Measurements from ENCODE around the gene PCNT.

PCNT gene, protein sequence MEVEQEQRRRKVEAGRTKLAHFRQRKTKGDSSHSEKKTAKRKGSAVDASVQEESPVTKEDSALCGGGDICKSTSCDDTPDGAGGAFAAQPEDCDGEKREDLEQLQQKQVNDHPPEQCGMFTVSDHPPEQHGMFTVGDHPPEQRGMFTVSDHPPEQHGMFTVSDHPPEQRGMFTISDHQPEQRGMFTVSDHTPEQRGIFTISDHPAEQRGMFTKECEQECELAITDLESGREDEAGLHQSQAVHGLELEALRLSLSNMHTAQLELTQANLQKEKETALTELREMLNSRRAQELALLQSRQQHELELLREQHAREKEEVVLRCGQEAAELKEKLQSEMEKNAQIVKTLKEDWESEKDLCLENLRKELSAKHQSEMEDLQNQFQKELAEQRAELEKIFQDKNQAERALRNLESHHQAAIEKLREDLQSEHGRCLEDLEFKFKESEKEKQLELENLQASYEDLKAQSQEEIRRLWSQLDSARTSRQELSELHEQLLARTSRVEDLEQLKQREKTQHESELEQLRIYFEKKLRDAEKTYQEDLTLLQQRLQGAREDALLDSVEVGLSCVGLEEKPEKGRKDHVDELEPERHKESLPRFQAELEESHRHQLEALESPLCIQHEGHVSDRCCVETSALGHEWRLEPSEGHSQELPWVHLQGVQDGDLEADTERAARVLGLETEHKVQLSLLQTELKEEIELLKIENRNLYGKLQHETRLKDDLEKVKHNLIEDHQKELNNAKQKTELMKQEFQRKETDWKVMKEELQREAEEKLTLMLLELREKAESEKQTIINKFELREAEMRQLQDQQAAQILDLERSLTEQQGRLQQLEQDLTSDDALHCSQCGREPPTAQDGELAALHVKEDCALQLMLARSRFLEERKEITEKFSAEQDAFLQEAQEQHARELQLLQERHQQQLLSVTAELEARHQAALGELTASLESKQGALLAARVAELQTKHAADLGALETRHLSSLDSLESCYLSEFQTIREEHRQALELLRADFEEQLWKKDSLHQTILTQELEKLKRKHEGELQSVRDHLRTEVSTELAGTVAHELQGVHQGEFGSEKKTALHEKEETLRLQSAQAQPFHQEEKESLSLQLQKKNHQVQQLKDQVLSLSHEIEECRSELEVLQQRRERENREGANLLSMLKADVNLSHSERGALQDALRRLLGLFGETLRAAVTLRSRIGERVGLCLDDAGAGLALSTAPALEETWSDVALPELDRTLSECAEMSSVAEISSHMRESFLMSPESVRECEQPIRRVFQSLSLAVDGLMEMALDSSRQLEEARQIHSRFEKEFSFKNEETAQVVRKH (N-terminal part only)

DNA sequence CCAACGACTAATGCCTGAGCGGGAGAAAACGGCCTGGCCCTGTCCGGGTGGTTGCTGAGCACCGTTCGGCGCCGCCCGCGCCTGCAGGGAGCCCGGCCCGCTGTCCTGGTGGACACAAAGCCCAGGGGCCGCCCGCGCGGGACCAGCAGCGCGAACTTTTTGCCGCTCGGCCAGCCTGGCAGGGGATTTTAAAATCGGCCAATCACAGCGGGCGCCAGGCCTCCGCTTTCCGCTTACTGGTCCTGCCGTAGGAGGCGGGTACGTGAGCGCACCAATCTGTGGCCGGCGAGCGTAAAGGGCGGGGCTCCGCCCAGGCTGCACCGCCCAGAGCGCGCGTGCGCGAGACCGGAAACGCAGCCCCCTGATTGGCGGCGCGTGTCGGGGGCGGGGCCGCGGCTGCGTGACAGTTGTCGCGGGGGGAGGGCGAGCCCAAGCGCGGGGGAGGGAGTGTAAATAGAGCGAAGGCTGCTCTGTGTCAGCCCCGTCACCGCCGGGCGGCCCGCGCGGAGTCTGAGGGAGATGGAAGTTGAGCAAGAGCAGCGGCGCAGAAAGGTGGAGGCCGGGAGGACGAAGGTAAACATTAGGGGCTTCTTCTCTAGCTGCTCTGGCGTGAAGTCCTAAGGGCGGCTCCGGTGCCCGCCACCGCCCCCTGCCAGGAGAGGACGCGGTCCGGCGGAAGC lies at the start of gene PCNT, which contains the start of gene C21orf58:
Gene PCNT (plus strand): TSS at position 447 of the 680 bp plus-strand sequence. CDS start 73 bp downstream, at position 520.
Gene C21orf58 (minus strand): TSS at position 161 of the 680 bp plus-strand sequence. CDS start 1,132 bp downstream, outside the sequence.
- peak; percentile 98 for DNase-seq (ENCODE audit: low read depth)

DNA sequence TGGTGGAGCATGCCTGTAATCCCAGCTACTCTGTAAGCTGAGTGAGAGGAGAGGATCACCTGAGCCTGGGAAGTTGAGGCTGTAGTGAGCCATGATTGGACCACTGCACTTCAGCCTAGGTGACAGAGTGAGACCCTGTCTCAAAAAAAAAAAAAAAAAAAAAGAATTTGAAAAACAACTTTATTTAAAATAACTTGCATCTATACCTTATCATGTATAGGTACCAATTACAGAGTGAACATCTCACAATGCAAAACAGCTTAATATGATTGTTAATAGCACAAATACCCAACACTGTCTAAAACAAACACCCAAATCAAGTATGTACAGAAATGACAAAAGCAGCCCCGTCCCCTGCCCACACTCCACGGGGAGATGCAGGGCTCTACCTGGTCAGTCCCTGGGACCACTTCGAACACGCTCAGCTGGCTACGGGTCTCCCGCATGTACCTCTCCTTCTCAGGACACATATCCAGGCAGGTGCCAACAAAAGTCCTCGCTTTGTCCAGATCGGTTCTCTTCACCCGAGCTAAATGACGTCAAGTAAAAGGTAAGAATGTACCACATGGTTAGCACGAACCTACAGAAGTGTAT lies 49.1 kb upstream of the PCNT start:
- no peak for DNase-seq (ENCODE audit: low read depth)

DNA sequence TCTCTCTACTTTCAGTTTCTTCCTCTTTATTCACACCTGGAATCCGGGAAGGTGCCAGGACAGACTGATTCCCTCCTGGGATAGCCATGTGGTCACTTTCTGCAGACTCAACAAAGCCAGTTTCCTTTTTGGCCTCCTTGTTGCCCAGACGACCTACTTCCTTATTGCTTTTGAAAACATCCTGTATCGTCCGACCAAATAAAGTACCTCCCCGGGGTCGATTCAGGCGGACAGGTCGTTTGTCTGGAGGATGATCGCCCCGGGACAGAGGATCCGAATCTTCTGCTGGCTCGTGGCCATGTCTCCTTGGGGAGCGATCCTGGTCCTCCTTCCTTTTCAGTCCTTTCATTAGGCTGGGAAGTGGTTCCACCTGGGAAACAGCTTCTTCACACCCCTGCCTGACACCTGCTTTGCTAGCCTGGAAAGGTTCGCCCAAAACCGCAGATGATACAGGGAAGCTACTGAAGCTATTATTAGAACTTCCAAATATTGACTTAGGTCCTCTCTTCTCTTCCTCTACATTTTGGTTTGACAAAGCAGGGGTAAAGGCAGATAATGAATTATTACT lies 39.8 kb upstream of the PCNT start:
- DNase-seq (ENCODE audit: low read depth) = no peak

DNA sequence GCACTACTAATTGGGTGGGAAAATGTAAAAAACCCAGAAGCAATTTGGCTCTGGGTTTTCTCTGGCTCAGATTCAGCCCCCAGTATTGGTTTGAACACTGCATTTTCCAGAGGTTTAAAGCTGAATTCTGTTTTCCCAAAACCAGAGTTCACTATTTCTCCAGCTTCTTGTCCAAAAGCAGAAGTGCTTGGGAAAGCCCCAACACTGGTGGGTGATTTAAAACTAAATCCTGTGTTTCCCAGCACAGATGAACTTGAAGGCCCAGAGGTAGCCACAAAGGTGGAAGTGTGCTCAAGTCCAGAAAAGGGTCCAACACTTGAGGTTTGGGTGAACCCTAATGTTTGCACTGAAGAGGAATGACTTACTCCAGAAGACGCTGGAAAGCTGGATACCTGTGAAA lies 39.2 kb upstream of the PCNT start:
- no peak for DNase-seq (ENCODE audit: low read depth)

DNA sequence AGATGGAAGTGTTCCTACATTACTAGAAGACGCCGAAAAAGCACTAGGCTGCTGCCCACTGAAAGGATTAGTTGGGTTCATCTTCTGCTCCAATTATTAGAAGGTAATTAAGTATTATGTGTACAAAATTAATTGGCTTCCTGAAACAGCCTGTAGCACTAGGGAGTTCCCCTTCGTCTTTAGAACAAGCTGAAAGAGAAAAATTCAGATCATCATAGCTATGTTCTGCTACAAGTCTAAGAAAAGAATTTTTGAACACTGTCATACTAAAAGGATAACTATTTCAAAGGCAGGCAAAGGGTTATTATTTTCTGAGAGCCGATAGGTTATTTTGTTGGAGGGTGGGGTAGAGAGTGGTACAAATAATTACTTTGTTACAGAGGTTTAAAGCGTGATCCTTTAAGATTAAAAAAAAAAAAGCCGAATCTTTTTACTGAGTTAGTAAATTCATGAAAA lies 38.7 kb upstream of the PCNT start, which contains the start of gene MCM3AP:
Gene MCM3AP (minus strand): TSS at position 406 of the 456 bp plus-strand sequence. CDS start 325 bp downstream, at position 81.
- DNase-seq (ENCODE audit: low read depth) = no peak

DNA sequence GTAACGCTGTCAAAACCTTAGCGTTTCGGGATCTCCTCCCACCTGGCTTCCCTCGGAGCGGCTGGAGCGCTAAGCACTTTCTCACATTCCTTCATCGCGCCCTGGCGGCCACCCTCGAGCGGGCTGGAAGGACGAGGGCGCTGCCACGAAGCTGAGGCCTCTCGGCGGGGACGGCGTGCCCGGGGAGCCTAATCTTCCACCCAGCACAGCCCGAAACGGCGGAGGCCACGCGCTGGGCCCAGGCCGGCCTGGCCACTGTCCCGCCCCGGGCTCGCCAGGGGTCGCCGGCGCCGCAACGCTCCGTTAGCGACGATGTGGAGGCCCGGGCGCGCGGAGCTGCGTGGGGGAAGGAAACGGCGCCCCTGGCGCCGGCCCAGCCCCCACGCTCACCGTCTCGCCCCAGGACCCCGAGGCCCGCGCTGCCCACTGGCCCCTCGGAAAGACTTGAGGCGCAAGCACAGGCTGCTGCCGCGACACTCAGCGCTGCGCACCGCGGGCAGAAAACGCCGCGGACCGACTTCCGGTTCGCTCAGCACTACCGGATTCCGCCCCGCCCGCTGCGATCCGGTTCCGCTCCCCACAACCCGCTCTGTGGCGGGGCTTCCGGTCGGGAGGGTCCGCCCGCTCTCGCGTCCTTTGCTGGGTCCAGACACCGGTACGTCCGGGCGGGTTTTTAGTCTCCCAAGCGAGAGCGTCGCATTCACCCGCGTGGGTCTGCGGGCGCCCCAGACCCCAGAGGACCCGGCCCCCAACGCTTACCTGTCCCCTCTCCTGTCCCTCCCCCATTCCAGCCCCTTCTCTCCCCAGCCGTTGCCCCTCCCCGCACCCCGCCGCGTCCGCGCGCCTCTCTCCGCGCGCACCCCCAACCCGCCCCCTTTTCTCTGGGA lies 38.0 kb upstream of the PCNT start, which contains the start of gene YBEY:
Gene YBEY (plus strand): TSS at position 582 of the 887 bp plus-strand sequence. CDS start 572 bp downstream, outside the sequence.
- DNase-seq (ENCODE audit: low read depth) = peak; percentile 87

DNA sequence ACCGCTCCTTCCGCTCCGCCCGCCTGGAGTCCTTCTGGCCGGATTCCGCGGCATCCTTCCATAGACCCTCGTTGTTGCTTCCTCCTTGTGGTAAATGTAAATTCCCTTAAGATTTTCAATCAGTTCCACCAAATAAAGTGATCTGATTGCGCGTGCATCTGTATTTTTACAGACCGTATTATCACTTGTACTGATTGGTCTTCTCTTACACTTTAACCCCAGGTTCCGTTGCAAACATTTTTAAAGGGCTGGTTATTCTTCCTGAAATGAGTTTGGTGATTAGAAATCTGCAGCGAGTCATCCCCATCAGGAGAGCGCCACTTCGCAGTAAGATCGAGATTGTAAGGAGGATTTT lies 37.3 kb upstream of the PCNT start:
- DNase-seq (ENCODE audit: low read depth) = no peak

DNA sequence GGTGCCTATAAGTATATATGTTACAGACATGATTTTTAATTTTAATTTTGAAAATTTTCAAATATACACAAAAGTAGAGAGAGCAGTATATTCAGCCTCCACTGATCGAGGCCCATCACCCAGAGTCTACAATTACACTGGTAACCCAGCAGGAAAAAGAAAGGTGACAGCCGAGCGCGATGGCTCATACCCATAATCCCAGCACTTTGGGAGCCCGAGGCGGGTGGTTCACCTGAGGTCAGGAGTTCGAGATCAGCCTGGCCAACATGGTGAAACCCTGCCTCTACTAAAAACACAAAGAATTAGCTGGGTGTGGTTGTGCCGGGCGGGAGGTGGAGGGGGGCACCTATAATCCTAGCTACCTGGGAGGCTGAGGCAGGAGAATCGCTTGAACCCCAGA lies 36.4 kb upstream of the PCNT start:
- DNase-seq (ENCODE audit: low read depth) = no peak

DNA sequence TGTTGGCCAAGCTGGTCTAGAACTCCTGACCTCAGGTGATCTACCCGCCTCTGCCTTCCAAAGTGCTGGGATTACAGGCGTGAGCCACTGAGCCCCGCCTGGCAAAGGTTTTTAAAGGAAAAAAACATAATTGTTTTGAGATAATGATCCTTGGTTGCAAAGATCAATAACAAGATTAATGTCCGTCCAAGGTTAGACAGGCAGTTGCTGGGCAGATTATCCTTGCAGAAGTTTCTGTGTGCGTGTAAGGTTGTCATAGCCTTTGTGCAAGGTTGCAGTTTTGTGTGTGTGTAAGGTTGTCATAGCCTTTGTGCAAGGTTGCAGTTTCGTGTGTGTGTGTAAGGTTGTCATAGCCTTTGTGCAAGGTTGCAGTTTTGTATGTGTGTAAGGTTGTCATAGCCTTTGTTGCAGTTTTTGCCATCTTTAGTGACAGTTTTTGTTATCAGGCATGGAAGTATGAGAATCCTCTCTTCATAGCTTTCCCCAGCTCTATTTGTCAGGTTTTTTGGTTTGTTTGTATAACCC lies 34.2 kb upstream of the PCNT start:
- no peak for DNase-seq (ENCODE audit: low read depth)

DNA sequence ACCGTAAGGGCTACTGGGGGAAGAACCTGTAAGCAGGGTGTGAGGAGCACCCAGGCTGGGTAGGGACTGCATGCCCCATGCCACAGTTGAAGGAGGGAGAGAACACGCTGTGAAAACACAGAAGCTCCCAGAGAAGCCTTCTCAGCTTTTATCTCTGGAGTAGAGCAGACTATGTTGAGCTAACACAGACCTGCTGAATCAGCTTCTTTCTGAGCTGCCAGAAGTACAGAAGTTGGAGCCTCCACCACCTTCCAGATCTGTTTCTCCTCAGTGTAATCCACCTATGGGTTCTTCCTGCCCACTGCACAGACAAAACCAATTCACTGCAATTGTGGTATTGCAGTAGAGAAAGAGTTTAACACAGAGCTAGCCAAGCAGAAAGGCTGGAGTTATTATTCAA lies 32.4 kb upstream of the PCNT start:
- DNase-seq (ENCODE audit: low read depth) = no peak

DNA sequence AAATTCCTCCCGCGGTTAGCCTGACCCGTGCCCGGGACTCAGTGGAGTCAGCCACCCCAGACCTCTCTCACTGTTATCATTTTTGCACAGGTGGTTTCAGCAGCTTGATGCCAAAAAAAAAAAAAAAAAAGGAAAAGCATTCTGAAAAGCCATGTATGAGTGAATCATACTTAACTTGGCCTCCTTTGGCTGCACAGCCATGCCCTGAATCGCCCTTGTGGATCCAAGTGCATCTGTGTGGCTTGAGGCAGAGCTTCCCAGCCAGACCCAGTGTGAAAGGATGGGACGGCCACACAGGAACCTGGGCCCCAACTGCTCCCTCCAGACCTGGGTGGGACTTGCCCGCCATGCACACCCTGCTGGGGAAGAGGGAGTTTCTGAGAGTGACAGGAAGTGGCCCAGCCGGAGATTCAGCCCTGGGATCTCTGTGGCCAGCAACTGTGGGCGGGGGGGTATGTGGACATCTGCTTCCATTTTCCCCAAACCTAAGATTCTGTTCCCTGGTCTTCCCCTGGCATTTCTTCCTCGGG lies 29.2 kb upstream of the PCNT start:
- no peak for DNase-seq (ENCODE audit: low read depth)

DNA sequence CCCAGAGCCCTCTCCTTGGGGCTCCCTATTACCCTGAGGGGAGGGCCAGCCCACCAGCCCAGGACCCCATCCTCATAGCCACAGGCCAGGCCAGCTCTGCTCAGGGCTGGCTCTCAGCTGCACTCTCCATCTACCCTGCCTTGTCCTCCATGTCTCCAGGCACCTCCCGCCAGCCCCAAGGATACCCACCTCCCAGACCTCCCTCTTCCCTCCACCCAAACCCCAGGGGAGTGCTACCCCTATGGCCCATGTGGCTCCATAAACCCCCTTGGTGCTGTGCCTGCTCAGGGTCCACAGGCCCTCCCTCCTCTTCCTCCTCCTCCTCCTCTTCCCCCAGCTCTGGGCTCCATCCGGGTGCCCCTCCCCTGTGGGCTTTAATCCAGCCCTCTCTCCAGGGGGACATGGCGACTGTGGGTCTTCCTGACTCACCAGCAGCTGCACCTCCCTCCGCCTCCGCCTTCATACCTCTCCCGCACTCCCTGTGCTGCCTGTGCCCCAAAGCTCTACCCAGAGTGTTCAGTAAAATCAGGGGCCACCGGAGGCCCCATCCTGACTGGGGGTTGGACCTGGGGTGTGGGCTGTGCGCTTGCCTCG lies 28.7 kb upstream of the PCNT start:
- no peak for DNase-seq (ENCODE audit: low read depth)

DNA sequence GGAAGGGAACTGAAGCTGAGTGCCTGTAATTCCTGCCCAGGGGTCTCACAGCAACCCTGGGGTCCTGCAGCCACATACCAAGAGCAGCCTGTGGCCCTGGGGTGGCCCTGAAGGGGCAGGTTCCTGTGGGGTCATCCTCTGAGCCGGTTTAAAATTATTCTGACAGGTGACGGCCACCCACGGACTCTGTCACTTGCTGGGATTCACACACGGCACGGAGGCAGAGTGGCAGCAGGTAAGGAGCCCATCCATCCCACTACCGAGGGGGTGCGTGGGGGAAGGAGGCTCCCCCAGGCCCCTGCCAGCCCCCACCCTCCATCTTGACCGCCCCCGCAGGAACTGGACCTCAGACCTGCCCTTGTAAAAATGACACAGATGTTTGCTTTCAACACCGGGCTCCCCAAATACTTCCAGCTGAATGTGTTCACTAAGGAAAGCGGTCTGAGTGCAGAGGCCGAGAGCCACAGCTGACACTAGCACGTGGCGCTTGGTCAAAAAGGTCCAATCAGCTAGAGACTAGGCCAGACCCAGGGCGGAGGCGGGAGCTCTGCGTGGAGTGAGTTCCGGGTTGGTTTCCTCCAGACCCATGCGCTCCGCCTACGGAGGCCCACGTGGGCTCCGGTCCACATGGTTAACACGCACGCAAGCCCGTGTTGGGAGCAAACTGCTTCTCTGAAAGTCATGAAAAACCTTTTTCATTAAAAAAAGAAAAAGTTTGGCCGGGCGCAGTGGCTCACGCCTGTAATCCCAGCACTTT lies 27.8 kb upstream of the PCNT start:
- peak; percentile 54 for DNase-seq (ENCODE audit: low read depth)

DNA sequence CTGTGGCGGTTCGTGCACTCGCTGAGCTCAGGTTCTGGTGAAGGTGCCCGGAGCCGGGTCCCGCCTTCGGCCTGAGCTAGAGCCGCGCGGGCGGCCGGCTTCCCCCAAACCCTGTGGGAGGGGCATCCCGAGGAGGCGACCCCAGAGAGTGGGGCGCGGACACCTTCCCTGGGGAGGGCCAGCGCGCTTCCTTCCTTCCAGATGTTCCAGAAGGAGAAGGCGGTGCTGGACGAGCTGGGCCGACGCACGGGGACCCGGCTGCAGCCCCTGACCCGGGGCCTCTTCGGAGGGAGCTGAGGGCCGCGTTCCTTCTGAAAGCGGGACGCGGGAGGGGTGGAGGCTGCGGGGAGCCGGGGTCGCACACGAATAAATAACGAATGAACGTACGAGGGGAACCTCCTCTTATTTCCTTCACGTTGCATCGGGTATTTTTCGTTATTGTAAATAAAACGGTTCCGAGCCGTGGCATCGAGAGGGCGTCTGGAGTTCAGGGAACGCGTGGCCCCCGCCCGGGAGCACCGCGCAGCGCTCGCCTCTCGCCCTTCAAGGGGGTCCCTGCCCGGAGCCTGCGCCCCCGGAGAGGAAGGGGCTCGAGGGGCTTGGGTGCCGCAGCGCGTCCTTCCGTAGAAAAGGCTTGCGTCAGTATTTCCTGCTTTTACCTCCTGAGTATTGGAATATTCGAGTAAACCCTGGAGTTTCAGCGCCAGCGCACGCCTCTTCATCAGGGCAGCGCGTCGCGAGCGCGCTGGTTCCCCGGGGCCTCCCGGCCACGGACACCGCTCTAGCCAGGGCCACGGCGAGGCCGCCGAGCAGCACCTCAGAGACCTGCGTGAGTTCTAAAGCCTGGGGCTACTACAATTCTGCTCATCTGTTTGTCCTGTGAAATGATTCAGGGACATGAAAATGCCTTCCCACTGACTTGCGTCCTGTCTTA lies 26.4 kb upstream of the PCNT start:
- DNase-seq (ENCODE audit: low read depth) = no peak

DNA sequence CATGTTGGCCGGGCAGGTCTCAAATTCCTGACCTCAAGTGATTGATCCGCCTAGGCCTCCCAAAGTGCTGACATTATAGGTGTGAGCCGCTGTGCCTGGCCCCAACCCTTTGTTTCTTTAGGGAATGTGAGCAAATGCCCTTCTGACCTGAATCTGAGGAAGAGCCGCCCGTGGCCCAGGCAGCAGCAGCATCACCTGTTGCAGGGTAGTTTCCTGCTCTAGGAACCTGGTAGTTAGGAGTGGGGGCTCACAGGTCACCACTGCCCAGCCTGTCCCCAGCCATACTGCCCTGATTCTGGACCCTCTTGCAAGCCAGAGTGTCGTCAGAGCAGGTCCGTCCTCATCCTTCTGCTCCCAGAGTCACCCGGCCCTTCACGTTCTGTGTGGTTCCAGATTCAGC lies 24.8 kb upstream of the PCNT start:
- DNase-seq (ENCODE audit: low read depth) = no peak

DNA sequence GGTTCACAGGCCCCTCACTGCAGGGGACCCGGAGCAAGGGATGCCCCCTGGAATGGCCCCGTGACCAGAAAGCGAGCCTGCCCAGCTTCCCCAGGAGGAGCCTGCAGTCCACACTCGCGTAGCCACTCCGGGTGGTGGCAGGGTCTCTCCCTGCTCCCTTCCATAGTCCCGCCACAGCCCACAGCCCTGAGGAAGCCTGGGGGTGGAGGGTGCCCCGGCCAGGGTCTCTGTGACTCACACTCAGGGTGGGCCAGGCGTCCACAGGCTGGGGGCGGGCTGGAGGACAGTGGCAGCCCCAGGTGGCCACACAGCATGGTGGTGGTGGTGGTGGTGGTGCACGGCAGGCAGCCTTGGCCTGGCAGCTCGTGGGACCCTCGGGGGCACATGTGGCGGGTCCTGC lies 22.2 kb upstream of the PCNT start:
- DNase-seq (ENCODE audit: low read depth) = no peak

DNA sequence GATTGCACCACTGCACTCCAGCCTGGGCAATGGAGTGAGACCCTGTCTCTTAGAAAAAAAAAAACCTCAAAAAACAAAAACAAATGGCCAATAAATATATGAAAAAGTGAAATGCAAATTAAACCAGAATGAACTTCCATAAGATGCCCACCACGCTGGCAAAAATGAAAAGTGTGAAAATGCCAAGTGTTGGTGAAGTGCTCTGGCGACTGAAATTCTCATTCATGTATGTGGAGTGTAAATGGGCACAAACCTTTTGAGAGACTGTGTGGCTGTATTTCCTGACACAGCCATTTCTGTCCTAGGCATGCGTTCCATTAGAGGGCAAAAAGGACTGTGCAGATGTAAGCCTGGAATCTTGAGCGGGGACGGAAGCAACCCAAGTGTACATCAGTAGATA lies 19.5 kb upstream of the PCNT start:
- no peak for DNase-seq (ENCODE audit: low read depth)

Data from activated T-cell treated with anti-CD3 and anti-CD28 coated beads for 48 hours (primary cell).